CD14-positive monocyte (primary cell): Measurements from ENCODE around the gene POLR3E. TPM values are rescaled to one million over a fixed set of nuclear protein-coding genes. Genes with fewer than 3 reads are reported as not detected.

Experiments used
- DNase-seq, 3 donors: peaks; one replicate each; pipeline ENCODE4 v3.0.0-alpha.2; 2011 to 2022
- H2AFZ ChIP-seq: 2 replicates; pipeline ENCODE4 v1.6.0; 2012; ENCODE audit warnings: mild to moderate bottlenecking, low read depth, low read length, inconsistent platforms; ENCODE audit not compliant: insufficient read depth, poor library complexity, severe bottlenecking
- H3K27ac ChIP-seq, 2 donors: 1 replicate in 1 of 2; 2 replicates in 1 of 2; pipeline ENCODE4 v1.5.1; 2012 to 2013; ENCODE audit warnings: low read length in 2 of 2, control low read depth in 1 of 2, inconsistent platforms in 1 of 2, low read depth in 1 of 2, mild to moderate bottlenecking in 1 of 2
- H3K27me3 ChIP-seq, 2 donors: one replicate each; pipeline versions ENCODE4 v1.6.0 to v1.6.1; 2011 to 2013; ENCODE audit warnings: low read length in 2 of 2; ENCODE audit not compliant: control insufficient read depth in 2 of 2, insufficient read depth in 2 of 2
- H3K36me3 ChIP-seq, 2 donors: replicated peaks in 1 of 2; 1 replicate in 1 of 2; 2 replicates in 1 of 2; pipeline versions ENCODE4 v1.5.1 to v1.6.1; 2012 to 2013; ENCODE audit warnings: low read length in 2 of 2, control low read depth in 1 of 2, inconsistent platforms in 1 of 2, mild to moderate bottlenecking in 1 of 2; ENCODE audit not compliant: insufficient read depth in 2 of 2, control insufficient read depth in 1 of 2
- H3K4me1 ChIP-seq, 2 donors: 1 replicate in 1 of 2; 2 replicates in 1 of 2; pipeline versions ENCODE4 v1.5.1 to v1.6.1; 2012 to 2013; ENCODE audit warnings: low read length in 2 of 2, control low read depth in 1 of 2, inconsistent platforms in 1 of 2, mild to moderate bottlenecking in 1 of 2, moderate library complexity in 1 of 2; ENCODE audit not compliant: insufficient read depth in 2 of 2, control insufficient read depth in 1 of 2
- H3K4me2 ChIP-seq: replicated peaks from 2 replicates; pipeline ENCODE3; 2012; ENCODE audit warnings: low read length, moderate library complexity, mild to moderate bottlenecking; ENCODE audit not compliant: poor library complexity, severe bottlenecking; ENCODE audit errors: extremely low read depth
- H3K4me3 ChIP-seq, 3 experiments: fragments of 200-600 bp in 1 of 3; sonication (generic) in 1 of 3; replicated peaks in 1 of 3; 1 replicate in 2 of 3; 2 replicates in 1 of 3; pipeline ENCODE4 v1.5.1; 2011 to 2013; ENCODE audit warnings: low read length in 3 of 3, mild to moderate bottlenecking in 3 of 3, control low read depth in 2 of 3, low read depth in 2 of 3, inconsistent platforms in 1 of 3, moderate library complexity in 1 of 3
- H3K79me2 ChIP-seq: 2 replicates; pipeline ENCODE4 v1.6.0; 2012; ENCODE audit warnings: mild to moderate bottlenecking, control low read depth, inconsistent platforms, low read length, moderate library complexity; ENCODE audit not compliant: insufficient read depth
- H3K9ac ChIP-seq: 2 replicates; pipeline ENCODE4 v1.6.0; 2017; ENCODE audit warnings: low read length, mild to moderate bottlenecking; ENCODE audit not compliant: insufficient read depth, poor library complexity, severe bottlenecking
- H3K9me3 ChIP-seq, 2 donors: replicated peaks in 1 of 2; 1 replicate in 1 of 2; 2 replicates in 1 of 2; pipeline versions ENCODE4 v1.5.1 to v1.6.1; 2012 to 2013; ENCODE audit warnings: low read length in 2 of 2, control low read depth in 1 of 2; ENCODE audit not compliant: control insufficient read depth in 1 of 2, insufficient read depth in 1 of 2
- H4K20me1 ChIP-seq: 2 replicates; pipeline ENCODE4 v1.6.0; 2012; ENCODE audit warnings: mild to moderate bottlenecking, low read length, control low read depth, moderate library complexity; ENCODE audit not compliant: insufficient read depth
- H3K27ac Mint-ChIP-seq, 7 donors: one replicate each; pipeline ENCODE4 v1.8.0; 2020; ENCODE audit warnings: mild to moderate bottlenecking in 7 of 7, mixed read lengths in 7 of 7, moderate library complexity in 6 of 7, inconsistent platforms in 2 of 7
- H3K27me3 Mint-ChIP-seq, 3 donors: one replicate each; pipeline ENCODE4 v1.8.0; 2021 to 2022; ENCODE audit warnings: low read depth in 3 of 3, mild to moderate bottlenecking in 3 of 3, mixed read lengths in 3 of 3, moderate library complexity in 3 of 3, inconsistent platforms in 1 of 3
- H3K36me3 Mint-ChIP-seq, 2 donors: one replicate each; pipeline ENCODE4 v1.8.0; 2020; ENCODE audit warnings: mixed read lengths in 2 of 2, inconsistent platforms in 1 of 2, mild to moderate bottlenecking in 1 of 2
- H3K4me1 Mint-ChIP-seq: one replicate; pipeline ENCODE4 v1.8.0; 2020; ENCODE audit warnings: mild to moderate bottlenecking, mixed read lengths
- H3K4me3 Mint-ChIP-seq, 2 donors: one replicate each; pipeline ENCODE4 v1.8.0; 2020; ENCODE audit warnings: mild to moderate bottlenecking in 2 of 2, mixed read lengths in 2 of 2, moderate library complexity in 1 of 2
- H3K9me3 Mint-ChIP-seq, 7 donors: one replicate each; pipeline ENCODE4 v1.8.0; 2020 to 2022; ENCODE audit warnings: mixed read lengths in 7 of 7, mild to moderate bottlenecking in 6 of 7, moderate library complexity in 6 of 7, inconsistent platforms in 2 of 7
- WGBS: methylation state at CpG from one replicate; pipeline ENCODE4 v1.1.5; 2013; ENCODE audit warnings: missing lambda C conversion rate; ENCODE audit not compliant: insufficient coverage; 5-methylcytosine and 5-hydroxymethylcytosine counted together
- intact Hi-C, 2 donors: fragments of 100-400 bp; cut with micrococcal nuclease; formaldehyde crosslinking; loops; one replicate each; pipeline versions ENCODE4 v1.15.0 to v1.15.1; 2023
- polyA plus RNA-seq, 3 donors: library from polyadenylated mRNA; depleted of rRNA in 1 of 3; unstranded in 2 of 3; stranded (reverse) in 1 of 3; fragments of 300-500 nt in 2 of 3; fragments of >200 nt in 1 of 3; fragmentation: Illumina TruSeq in 2 of 3; gene quantifications; 1 replicate in 2 of 3; 2 replicates in 1 of 3; pipeline ENCODE4 v1.2.3, GENCODE V29; 2012 to 2021
- TF ChIP-seq, protein P1 (sequence below): fragments of 200-600 bp; IDR thresholded peaks from one replicate; pipeline ENCODE4 v1.8.0; 2022; ENCODE audit warnings: antibody characterized with exemption, mild to moderate bottlenecking

The POLR3E gene
- polyA plus RNA-seq, 3 donors = 4.1 to 34.6 (median 5.7) TPM

DNA sequence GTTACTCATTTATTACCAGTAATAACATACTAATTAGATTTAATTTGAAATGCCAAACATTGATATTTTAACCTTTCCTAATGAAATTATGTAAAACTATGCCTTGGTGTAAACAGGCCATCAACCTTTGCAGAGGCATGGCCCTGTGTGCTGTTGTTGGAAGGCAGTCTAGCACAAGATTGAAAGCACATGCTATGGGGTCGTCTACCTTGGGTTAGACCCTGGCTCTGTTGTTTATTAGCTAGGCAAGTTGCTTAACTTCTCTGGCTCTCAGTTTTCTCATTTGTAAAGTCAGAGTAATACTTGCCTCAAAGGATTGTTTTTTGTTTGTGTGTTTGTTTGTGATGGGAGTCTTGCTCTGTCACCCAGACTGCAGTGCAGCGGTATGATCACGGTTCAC is 86.6 kb downstream of the POLR3E start:
- no peaks in the 10 kb centered on the region for H3K36me3 ChIP-seq
- peaks cover 0 to 7% of the 10 kb centered on the region in 2 donors for H3K36me3 Mint-ChIP-seq
- H3K79me2 ChIP-seq = no peaks in the 10 kb centered on the region
- no peak for DNase-seq
- H3K27me3 Mint-ChIP-seq = peaks cover 0 to 2% (median 0%) of the 10 kb centered on the region in 3 donors
- H2AFZ ChIP-seq = no peak overlapping the region
- H3K4me2 ChIP-seq = no peak overlapping the region
- H3K4me3 Mint-ChIP-seq = no peak overlapping the region
- TF ChIP-seq, protein P1, sequence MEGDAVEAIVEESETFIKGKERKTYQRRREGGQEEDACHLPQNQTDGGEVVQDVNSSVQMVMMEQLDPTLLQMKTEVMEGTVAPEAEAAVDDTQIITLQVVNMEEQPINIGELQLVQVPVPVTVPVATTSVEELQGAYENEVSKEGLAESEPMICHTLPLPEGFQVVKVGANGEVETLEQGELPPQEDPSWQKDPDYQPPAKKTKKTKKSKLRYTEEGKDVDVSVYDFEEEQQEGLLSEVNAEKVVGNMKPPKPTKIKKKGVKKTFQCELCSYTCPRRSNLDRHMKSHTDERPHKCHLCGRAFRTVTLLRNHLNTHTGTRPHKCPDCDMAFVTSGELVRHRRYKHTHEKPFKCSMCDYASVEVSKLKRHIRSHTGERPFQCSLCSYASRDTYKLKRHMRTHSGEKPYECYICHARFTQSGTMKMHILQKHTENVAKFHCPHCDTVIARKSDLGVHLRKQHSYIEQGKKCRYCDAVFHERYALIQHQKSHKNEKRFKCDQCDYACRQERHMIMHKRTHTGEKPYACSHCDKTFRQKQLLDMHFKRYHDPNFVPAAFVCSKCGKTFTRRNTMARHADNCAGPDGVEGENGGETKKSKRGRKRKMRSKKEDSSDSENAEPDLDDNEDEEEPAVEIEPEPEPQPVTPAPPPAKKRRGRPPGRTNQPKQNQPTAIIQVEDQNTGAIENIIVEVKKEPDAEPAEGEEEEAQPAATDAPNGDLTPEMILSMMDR = no peak
- intact Hi-C loops = no loop called here
- peaks cover 2% of the 10 kb centered on the region for H3K4me1 Mint-ChIP-seq
- H3K27me3 ChIP-seq = no peaks in the 10 kb centered on the region
- no CpG with 5 or more reads among the region's 3 CpGs for WGBS
- no peak overlapping the region for H3K27ac Mint-ChIP-seq
- peaks cover 0 to 1% (median 0%) of the 10 kb centered on the region in 7 donors for H3K9me3 Mint-ChIP-seq
- H3K9me3 ChIP-seq = no peaks in the 10 kb centered on the region
- no peaks in the 10 kb centered on the region for H3K4me1 ChIP-seq
- no peak overlapping the region for H3K4me3 ChIP-seq
- no peak overlapping the region for H3K27ac ChIP-seq
- H3K9ac ChIP-seq = no peak overlapping the region
- H4K20me1 ChIP-seq = no peaks in the 10 kb centered on the region

Other genes starting within 250 kb of the POLR3E start
- gene VWA3A, start 204.9 kb upstream of the POLR3E start, polyA plus RNA-seq = under 1 TPM in 1 of 3 donors, not detected in 2; 0.09 TPM
- gene SDR42E2, start 134.9 kb upstream of the POLR3E start, polyA plus RNA-seq = under 1 TPM in 2 of 3 donors, not detected in 1; 0.16 to 0.23 TPM
- 1 to 10 TPM in 2 of 3 donors, under 1 TPM in 1; 0.85 to 6.5 (median 1.7) TPM for gene EEF2K, start 91.1 kb upstream of the POLR3E start, polyA plus RNA-seq
- 1 to 10 TPM; 2.5 to 5.9 (median 4.8) TPM for gene CDR2, start 77.2 kb downstream of the POLR3E start, polyA plus RNA-seq
- 100 to 1,000 TPM in 1 of 3 donors, 1 to 10 TPM in 1, under 1 TPM in 1; 0.99 to 239 (median 1.1) TPM for gene NPIPB5, start 213.5 kb downstream of the POLR3E start, polyA plus RNA-seq